Endothelial cell of umbilical vein (primary cell): ENCODE data around the gene ATG13. TPM values are rescaled to one million over a fixed set of nuclear protein-coding genes. Genes with fewer than 3 reads are reported as not detected.

ENCODE experiments used
- BruUV-seq: library from RNA; stranded (reverse); fragments of 400-500 nt; replicated peaks from 2 replicates; lab custom pipeline; 2021; lab: Mats Ljungman, UMichigan
- CTCF ChIA-PET: fragments of 300-600, 350-600 bp; sonication (Branson Sonifier 250); formaldehyde crosslinking; loops from one replicate; lab custom pipeline; 2021; ENCODE audit warnings: antibody characterized with exemption, inconsistent platforms; lab: Charles Lee
- POLR2A ChIA-PET: fragments of 300-600, 350-600 bp; sonication (Branson Sonifier 250); formaldehyde crosslinking; loops from one replicate; lab custom pipeline; 2021; ENCODE audit warnings: antibody characterized with exemption, inconsistent platforms; lab: Charles Lee
- DNase-seq: peaks from one replicate; pipeline ENCODE4 v3.0.0-alpha.2; 2011; ENCODE audit warnings: low read depth, low spot score
- FAIRE-seq: peaks from 2 replicates; lab custom pipeline; 2011; peaks lifted over from hg19 to GRCh38; lab: Jason Lieb, UNC
- H2AFZ ChIP-seq: 2 replicates; pipeline ENCODE4 v1.6.0; 2012; ENCODE audit warnings: low read depth, low read length, control low read depth, inconsistent platforms
- H3K27ac ChIP-seq: 2 replicates; pipeline ENCODE4 v1.5.1; 2011; ENCODE audit warnings: low read depth, mild to moderate bottlenecking, control low read depth, low read length, moderate library complexity; ENCODE audit not compliant: insufficient read depth
- H3K27me3 ChIP-seq, 2 experiments: 2 replicates each; pipeline versions ENCODE4 v1.6.0 to v1.6.1; 2011; ENCODE audit warnings: low read length in 2 of 2, mixed read lengths in 1 of 2; ENCODE audit not compliant: control insufficient read depth in 2 of 2, insufficient read depth in 2 of 2
- H3K36me3 ChIP-seq, 2 experiments: 2 replicates in 1 of 2; 3 replicates in 1 of 2; pipeline ENCODE4 v1.5.1; 2011; ENCODE audit warnings: low read length in 2 of 2, mild to moderate bottlenecking in 1 of 2, moderate library complexity in 1 of 2; ENCODE audit not compliant: control insufficient read depth in 2 of 2, insufficient read depth in 2 of 2; ENCODE audit errors: extremely low read depth in 1 of 2
- H3K4me1 ChIP-seq: 3 replicates; pipeline ENCODE4 v1.5.1; 2011; ENCODE audit warnings: mild to moderate bottlenecking, low read length; ENCODE audit not compliant: control insufficient read depth, insufficient read depth; ENCODE audit errors: extremely low read depth
- H3K4me2 ChIP-seq: 2 replicates; pipeline ENCODE4 v1.6.1; 2011; ENCODE audit warnings: low read length, control low read depth, mixed read lengths; ENCODE audit not compliant: insufficient read depth
- H3K4me3 ChIP-seq, 3 experiments: fragments of 200-600 bp in 1 of 3; sonication (generic), shearing (Covaris generic) in 1 of 3; replicated peaks in 1 of 3; 2 replicates each; pipeline ENCODE4 v1.5.1; 2011 to 2016; ENCODE audit warnings: control low read depth in 3 of 3, low read length in 3 of 3, mild to moderate bottlenecking in 2 of 3, inconsistent platforms in 1 of 3, low read depth in 1 of 3, moderate library complexity in 1 of 3; ENCODE audit not compliant: insufficient read depth in 1 of 3
- H3K79me2 ChIP-seq: 2 replicates; pipeline ENCODE4 v1.6.0; 2012; ENCODE audit warnings: low read length, inconsistent platforms; ENCODE audit not compliant: control insufficient read depth, insufficient read depth
- H3K9ac ChIP-seq: replicated peaks from 2 replicates; pipeline ENCODE3; 2011; ENCODE audit warnings: low read length, control low read depth; ENCODE audit not compliant: insufficient read depth; ENCODE audit errors: extremely low read depth
- H3K9me1 ChIP-seq: replicated peaks from 3 replicates; pipeline ENCODE4 v1.6.0; 2011; ENCODE audit warnings: mild to moderate bottlenecking, low read length; ENCODE audit not compliant: control insufficient read depth, insufficient read depth; ENCODE audit errors: extremely low read depth
- H3K9me3 ChIP-seq: replicated peaks from 2 replicates; pipeline ENCODE4 v1.5.1; 2012; ENCODE audit warnings: low read length, inconsistent platforms; ENCODE audit not compliant: control insufficient read depth, insufficient read depth
- H4K20me1 ChIP-seq: replicated peaks from 2 replicates; pipeline ENCODE3; 2011; ENCODE audit warnings: mild to moderate bottlenecking, low read length; ENCODE audit not compliant: control insufficient read depth, insufficient read depth; ENCODE audit errors: extremely low read depth
- EZH2 ChIP-seq: IDR thresholded peaks from 2 replicates; pipeline ENCODE4 v1.6.1; 2012; ENCODE audit warnings: borderline replicate concordance, low read depth, mild to moderate bottlenecking, moderate library complexity, low read length, inconsistent platforms; ENCODE audit not compliant: severe bottlenecking
- FOS ChIP-seq: IDR thresholded peaks from 2 replicates; pipeline ENCODE4 v1.6.1; 2011; ENCODE audit warnings: mild to moderate bottlenecking, low read length, moderate library complexity, borderline replicate concordance; ENCODE audit not compliant: insufficient read depth
- GATA2 ChIP-seq: IDR thresholded peaks from 2 replicates; pipeline ENCODE4 v1.7.0; 2011; ENCODE audit warnings: low read depth, mild to moderate bottlenecking, moderate library complexity, mixed read lengths, low read length; ENCODE audit not compliant: insufficient read length, insufficient read depth
- JUN ChIP-seq: IDR thresholded peaks from 2 replicates; pipeline ENCODE4 v1.6.1; 2011; ENCODE audit warnings: borderline replicate concordance, low read depth; ENCODE audit not compliant: insufficient read length, insufficient read depth
- MYC ChIP-seq: IDR thresholded peaks from one replicate; pipeline ENCODE4 v1.6.1; 2011; ENCODE audit warnings: mild to moderate bottlenecking, low read depth, low read length
- POLR2A ChIP-seq: IDR thresholded peaks from 2 replicates; pipeline ENCODE4 v1.6.1; 2012; ENCODE audit warnings: low read depth, mild to moderate bottlenecking, control low read depth, low read length
- POLR2AphosphoS5 ChIP-seq: IDR thresholded peaks from 2 replicates; pipeline ENCODE4 v1.6.1; 2012; ENCODE audit warnings: low read depth, mild to moderate bottlenecking, control low read depth, low read length, moderate library complexity; ENCODE audit not compliant: insufficient read depth
- dilution Hi-C: fragments of 300-500 bp; cut with MboI; formaldehyde crosslinking; loops from one replicate; pipeline ENCODE4 v1.15.0; 2019; ENCODE audit warnings: low sequenced_read_pairs; ENCODE audit not compliant: extremely low pct_ligation_motif_present
- intact Hi-C: fragments of 100-400 bp; cut with micrococcal nuclease; formaldehyde crosslinking; loops from one replicate; pipeline ENCODE4 v1.10.0; 2022
- polyA plus RNA-seq, 4 experiments: library from polyadenylated mRNA; depleted of rRNA in 3 of 4; stranded (reverse) in 3 of 4; unstranded in 1 of 4; fragments of >200 nt; gene quantifications; 2 replicates each; pipeline versions ENCODE4 v1.2.1 to v1.2.3, GENCODE V29; 2011 to 2012; ENCODE audit warnings: missing spikeins in 1 of 4
- total RNA-seq: library from RNA; stranded (reverse); gene quantifications from 2 replicates; pipeline ENCODE4 v1.2.3, GENCODE V29; 2021
- TF ChIP-seq, protein P1 (sequence below), 2 donors: IDR thresholded peaks; 1 replicate in 1 of 2; 2 replicates in 1 of 2; pipeline ENCODE4 v1.5.1; 2011; ENCODE audit warnings: low read length in 2 of 2, mild to moderate bottlenecking in 2 of 2, moderate library complexity in 2 of 2, control low read depth in 1 of 2, inconsistent platforms in 1 of 2, low read depth in 1 of 2; ENCODE audit not compliant: insufficient read depth in 1 of 2; ENCODE audit errors: extremely low read depth in 1 of 2
- TF ChIP-seq, protein P2 (sequence below): IDR thresholded peaks from 2 replicates; pipeline ENCODE4 v1.6.1; 2011; ENCODE audit not compliant: insufficient read depth, insufficient read length

ATG13 gene
- total and polyA plus RNA-seq, 2 donors (not counting 3 experiments of a cell fraction or from before 2014, with no cell fraction given), result 60.1 to 66.5 TPM

DNA sequence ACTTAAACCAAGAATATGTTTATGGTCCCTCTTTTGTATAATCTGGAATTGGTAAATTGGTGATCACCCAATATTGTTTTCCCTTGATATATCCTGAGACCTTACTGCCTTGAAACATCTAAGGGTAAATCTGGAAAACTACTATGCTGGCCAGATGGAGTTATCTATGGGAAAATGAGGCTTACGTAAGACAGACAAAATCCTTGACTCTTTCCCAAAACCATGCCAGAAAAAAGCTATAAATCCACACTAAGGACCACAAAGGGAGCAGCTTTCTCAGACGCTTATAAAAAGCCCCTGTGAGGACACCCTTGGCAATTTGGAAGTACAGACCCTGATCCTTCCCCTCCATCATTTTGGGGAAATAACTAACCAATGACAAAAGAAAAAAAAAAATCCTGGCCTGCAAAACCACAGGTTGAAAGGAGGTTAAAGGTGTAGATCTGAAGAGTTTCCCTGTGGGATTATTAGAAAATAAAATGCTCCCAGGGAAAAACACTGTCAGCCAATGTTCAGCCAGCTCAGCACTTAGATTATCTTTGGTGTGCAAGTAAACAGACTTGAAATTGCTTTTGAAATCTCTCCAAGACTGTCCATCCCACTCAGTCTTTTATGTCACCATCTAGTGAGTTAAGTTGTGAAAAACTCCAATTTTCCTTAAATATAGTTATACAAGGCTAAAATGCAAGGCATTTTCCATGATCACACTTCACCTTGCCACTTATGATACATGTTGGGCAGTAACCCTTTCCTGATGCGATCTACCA lies 17.0 kb upstream of the ATG13 start:
- ChIA-PET CTCF (interaction anchor here (0.6 to 1.6 kb wide), 3 partner anchors 11 to 110 kb away, joined by 3 to 8 read pairs (median 4); no protein-coding TSS in a partner anchor), POLR2A (no interaction called here)
- Histone ChIP-seq H3K4me2 (no peak overlapping the region), H3K27me3 (no peaks in the 10 kb centered on the region), H3K27ac (no peak overlapping the region), H3K9me3 (no peaks in the 10 kb centered on the region), H3K4me3 (no peak overlapping the region), H3K9me1 (no peaks in the 10 kb centered on the region), H3K9ac (no peak overlapping the region), H3K4me1 (peaks cover 12% of the 10 kb centered on the region), H2AFZ (no peak overlapping the region), H4K20me1 (no peaks in the 10 kb centered on the region), H3K79me2 (no peaks in the 10 kb centered on the region), H3K36me3 (no peaks in the 10 kb centered on the region)
- BruUV-seq, result no TSS peak
- FAIRE-seq (no peak), DNase-seq (no peak)
- dilution Hi-C loops (no loop called here), intact Hi-C loops (no loop called here)
- TF ChIP-seq, protein P1, sequence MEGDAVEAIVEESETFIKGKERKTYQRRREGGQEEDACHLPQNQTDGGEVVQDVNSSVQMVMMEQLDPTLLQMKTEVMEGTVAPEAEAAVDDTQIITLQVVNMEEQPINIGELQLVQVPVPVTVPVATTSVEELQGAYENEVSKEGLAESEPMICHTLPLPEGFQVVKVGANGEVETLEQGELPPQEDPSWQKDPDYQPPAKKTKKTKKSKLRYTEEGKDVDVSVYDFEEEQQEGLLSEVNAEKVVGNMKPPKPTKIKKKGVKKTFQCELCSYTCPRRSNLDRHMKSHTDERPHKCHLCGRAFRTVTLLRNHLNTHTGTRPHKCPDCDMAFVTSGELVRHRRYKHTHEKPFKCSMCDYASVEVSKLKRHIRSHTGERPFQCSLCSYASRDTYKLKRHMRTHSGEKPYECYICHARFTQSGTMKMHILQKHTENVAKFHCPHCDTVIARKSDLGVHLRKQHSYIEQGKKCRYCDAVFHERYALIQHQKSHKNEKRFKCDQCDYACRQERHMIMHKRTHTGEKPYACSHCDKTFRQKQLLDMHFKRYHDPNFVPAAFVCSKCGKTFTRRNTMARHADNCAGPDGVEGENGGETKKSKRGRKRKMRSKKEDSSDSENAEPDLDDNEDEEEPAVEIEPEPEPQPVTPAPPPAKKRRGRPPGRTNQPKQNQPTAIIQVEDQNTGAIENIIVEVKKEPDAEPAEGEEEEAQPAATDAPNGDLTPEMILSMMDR (IDR thresholded peaks at IDR 0.05; ENCODE audit: extremely low read depth in 1 of 2, insufficient read depth in 1 of 2, low read depth in 1 of 2, low read length in 2 of 2), result no peak
- no peak for TF ChIP-seq EZH2
- no peak for TF ChIP-seq GATA2
- no peak for TF ChIP-seq POLR2A
- TF ChIP-seq FOS, result no peak
- TF ChIP-seq POLR2AphosphoS5, result no peak
- TF ChIP-seq, protein P2, sequence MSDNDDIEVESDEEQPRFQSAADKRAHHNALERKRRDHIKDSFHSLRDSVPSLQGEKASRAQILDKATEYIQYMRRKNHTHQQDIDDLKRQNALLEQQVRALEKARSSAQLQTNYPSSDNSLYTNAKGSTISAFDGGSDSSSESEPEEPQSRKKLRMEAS, result no peak
- no peak for TF ChIP-seq MYC
- no peak for TF ChIP-seq JUN
